Embryonic facial prominence (tissue), 1 donor: ENCODE measurements around the gene PRPSAP1.
"Not testable (repeated sequence)": the region's sequence is repeated elsewhere in the genome, so short reads cannot be mapped to it uniquely, and the experiment has no call there.

Source experiments
- DNase-seq: peaks from one replicate; pipeline ENCODE4 v3.0.0-alpha.2; 2016; ENCODE audit errors: extremely low spot score

PRPSAP1 gene

DNA sequence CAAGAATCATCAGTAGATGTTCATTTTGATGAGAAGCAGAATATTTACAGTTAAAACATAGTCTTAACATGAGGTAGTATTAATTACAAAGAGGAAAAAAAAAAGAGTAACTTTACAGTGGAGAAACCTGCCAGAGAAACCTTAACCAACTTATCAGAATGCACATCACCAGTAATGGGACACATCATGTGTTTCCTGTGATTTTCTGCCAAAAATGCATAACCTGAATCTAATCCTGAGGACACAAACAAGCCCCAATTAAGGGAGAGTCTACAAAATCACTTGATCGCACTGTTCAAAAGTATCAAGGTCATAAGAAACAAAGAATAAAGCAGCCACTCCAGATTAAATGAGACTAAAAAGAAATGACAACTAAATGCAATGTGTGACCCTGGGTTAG is 27.4 kb downstream of the PRPSAP1 start:
- no peak for DNase-seq

DNA sequence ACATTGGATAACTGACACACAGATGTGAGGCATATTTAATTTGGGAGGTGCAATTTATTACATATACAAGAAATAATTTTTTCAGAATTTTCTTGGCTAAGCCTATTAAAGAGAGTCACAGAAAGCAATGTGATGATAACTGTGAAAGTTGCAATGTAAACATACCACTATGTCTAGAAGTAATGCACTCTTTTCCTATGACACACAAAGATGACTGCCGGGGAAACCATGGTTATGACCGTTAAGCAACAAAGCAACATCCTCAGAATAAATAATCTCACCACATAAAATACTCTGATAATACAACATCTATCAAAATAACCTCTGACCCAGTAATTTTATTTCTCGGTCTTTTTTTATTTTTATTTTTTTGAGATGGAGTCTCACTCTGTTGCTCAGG is 35.1 kb downstream of the PRPSAP1 start:
- DNase-seq: no peak

DNA sequence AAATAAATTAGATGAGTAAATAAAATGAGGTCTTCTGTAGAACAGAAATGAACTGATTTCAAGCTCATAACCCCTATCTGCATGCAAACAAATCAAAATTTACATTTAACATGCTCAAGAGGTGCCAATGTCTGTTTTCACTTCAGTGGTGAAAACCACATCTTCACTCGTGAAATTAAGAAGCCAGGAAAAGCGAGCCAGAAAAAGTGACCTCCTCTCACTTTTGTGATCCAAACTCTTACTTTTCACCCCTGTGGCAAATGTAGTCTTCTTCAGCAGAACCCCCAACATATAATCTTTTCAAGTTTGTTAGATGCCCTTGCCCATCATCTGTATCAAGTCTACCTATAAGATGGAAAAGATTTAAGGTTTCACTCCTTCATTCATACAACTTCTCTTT is 36.2 kb downstream of the PRPSAP1 start:
- DNase-seq: no peak

DNA sequence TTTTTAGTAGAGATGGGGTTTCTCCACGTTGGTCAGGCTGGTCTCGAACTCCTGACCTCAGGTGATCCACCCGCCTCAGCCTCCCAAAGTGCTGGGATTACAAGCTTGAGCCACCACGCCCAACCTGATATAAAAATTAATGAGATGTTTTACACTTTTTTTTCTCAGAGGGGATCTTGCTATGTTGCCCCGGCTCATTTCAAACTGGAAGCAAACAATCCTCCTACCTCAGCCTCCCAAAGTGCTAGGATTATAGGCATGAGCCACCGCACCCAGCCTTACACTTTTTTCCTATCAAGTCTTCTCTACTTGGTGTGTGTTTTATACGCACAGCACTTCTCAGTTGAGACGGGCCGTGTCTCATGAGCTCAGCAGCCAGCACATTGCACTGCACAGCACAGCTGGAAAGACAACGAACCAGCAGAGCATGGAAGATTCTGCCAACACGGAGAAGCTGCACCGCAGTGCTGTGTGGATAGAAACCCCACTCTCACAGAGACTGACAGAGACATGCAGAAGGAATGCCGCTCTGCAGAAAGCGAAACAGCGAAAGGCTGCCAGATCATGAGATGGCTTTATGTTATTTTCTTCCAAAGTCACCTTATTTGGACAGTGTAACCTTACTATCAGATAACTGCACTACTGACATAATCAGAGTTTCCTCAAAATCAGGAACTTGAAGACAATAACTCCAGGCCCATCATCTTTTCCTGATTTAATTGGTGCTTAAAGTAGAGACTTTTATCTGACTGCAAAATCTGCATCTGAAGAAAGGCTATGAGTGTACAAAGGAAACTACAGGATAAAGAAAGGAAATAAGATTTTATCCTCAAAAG is 39.1 kb downstream of the PRPSAP1 start:
- DNase-seq: no peak

DNA sequence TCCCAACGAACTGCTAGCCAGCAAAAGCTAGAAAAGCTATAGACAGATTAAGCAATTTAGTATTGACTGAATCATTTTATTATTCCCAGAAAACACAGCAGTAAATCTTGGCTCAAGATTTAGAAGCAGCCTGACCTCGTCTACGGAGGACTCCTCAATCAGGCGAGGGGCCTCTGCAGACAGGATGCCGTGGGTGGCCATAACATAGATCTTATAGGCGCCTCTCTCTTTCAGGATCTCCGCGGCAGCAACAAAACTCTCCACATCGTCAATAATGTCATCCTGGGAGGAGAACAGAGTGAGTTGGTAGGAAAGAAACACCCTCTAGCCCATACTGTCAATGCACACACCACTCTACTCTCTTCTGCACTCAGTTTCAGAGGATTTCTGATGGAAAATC is 41.0 kb downstream of the PRPSAP1 start:
- DNase-seq: no peak

DNA sequence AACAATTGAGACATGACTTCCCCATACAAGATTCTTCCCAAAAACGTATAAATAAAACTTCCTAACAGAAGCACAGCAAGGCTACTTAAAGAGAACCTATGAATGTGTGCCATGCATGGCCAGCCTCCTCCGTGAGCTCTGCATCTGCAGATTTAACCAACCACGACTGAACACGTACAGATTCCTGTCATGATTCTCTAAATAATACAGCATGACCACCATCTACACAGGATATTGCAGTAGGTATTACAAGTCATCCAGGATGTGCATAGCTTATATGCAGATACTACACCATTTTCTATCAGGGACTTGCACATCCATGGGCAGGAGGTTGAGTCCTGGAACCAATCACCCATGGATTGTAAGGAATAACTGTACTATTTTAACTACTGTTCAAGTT is 44.3 kb downstream of the PRPSAP1 start:
- DNase-seq: no peak

DNA sequence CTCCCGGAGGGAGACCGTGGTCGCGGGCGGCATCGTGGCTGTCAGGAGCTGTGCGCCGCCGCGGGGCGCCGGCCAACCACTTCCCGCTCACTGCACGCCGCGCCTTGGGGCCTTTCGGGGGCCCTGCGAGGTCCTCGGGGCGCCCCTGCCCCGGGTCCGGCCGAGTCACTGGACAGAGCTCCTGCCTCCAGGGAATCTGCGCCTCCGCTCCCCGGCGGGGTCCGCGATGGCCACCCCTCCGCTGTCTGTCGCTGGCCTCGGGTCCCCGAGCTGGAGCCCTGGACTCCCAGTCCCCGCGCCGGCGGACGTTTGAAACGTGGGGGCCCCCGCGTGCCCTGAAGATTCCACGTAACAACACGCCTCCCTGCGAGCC is 45.8 kb downstream of the PRPSAP1 start, which contains the start of gene QRICH2:
Gene QRICH2 (minus strand): TSS at position 311 of the 373 bp plus-strand sequence. CDS start 278 bp downstream, at position 33.
- no peak for DNase-seq

DNA sequence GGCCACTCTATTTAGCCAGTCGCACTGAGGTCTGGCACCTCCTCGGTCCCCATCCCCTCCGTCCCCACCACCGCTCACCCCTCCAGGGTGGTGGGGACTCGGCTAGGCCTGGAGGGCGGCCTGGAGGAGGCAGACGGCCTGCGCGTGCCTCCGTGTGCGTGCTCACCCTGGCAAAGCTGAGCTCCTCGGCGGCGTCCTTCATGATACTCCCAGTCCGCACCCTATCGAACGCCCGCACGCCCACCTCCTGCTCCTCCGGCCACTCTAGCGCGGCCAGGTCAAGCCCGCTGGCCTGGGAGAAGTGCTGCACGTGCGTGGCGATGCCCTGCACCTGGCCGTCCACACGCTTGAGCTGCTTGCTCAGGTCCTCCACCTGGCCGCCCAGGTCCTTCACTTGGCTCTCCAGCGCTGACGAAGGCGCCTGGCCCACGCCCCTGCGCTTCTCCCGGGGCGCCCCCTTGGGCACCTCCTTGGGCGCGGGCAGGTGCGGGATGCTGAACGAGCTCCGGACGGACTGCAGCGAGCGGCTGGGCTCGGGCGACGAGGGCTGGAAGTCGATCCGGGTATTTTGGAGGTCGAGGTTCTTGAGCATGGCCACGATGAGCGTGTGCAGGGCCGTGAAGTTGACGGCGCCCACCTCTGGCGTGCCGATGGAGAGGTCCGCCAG is 46.3 kb downstream of the PRPSAP1 start:
- DNase-seq: no peak

DNA sequence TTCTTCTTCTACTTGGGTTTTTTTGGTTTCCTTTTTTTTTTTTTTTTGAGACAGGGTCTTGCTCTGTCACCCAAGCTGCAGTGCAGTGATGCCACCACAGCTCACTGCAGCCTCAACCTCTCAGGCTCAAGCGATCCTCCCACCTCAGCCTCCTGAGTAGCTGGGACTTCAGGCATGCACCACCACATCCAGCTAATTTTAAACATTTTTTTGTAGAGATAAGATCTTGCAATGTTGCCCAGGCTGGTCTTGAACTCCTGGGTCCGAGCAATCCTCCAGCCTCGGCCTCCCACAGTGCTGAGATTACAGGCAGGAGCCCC is 48.6 kb downstream of the PRPSAP1 start:
- DNase-seq: not testable (repeated sequence)

DNA sequence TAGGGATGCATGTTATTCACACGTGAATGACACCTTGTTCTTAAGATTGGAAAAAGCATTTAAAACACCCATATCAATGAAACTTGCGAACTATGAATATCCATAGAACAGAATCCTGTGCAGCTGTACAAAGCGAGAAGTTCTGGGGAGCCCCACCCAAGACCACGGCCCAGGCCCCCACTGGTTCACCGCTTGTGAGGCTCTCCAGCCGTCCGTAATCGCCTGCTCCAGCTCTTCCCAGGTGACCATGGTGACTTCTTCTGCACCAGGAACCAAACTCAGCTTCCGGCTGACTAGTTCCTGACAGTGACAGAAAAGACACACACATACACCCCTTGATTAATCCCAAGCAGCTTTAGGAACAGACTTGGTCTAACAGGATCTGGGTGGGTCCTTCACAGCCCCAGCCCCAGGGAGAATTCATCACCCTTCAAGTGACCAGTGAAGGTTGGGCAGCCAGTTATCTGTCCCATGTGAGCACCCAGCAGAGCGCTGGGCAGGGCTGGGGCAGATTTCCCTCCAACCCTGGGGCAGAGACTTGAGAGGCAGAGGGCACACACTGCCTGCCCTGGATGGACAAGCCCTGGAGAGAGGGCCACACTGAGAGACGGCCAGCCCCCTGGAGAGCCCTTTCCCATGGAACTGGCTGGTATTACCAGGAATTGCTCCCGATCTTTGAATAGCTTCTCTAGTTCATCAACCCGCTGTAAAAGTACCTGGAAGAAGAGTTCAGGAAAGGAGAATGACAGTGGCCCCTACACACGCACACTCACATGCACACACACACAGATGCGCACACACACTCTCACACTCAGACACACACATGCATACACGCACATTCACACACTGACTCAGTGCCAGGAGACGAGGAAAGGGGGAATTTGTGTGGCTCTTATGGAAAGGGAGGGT is 49.2 kb downstream of the PRPSAP1 start:
- no peak for DNase-seq

DNA sequence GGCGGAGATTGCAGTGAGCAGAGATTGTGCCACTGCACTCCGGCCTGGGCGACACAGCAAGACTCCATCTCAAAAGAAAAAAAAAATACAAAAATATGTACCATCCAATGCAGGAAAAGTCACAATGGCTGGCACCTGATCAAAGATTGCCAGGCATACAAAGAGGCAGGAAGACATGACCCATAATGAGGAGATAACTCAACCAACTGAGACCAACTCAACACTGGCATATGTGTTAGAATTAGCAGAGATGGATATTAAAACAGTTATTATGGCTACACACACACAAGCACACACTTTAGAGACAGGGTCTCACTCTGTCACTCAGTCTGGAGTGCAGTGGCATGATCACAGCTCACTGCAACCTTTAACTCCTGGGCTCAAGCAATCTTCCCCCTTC is 56.3 kb downstream of the PRPSAP1 start:
- no peak for DNase-seq

DNA sequence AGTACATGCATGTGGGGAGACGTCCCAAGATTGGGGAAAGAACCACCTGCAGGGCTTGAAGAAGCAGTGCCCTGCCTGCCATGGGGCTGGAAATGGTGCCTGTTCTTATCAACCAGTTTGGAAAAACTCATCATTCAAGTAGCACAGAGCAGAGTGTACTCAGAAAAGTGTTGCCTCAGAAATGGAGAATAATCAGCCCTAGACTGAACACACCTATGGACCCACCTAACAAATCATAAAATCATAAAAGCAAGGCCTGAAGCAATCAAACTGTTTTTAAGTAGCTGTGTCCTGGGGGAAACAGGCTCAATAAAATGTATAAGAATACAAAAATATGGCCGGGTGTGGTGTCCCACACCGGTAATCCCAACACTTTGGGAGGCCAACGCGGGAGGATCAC is 56.8 kb downstream of the PRPSAP1 start:
- DNase-seq: no peak

DNA sequence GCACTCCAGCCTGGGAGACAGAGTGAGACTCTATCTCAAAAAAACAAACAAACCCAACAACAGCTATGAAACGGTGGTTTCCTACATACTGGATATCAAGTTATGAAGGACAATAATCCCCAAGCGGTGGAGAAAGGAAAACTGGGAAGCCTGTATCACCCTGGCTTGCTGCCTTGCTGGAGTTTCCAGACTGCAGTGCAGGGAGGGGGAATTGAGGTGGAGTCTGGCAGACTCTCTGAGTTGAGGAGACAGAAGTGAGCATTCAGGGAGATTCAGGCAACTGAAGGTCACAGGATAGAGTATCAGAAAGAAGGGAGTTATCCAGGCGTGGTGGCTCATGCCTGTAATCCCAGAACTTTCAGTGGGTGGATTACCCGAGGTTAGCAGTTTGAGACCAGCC is 57.5 kb downstream of the PRPSAP1 start:
- DNase-seq: no peak

DNA sequence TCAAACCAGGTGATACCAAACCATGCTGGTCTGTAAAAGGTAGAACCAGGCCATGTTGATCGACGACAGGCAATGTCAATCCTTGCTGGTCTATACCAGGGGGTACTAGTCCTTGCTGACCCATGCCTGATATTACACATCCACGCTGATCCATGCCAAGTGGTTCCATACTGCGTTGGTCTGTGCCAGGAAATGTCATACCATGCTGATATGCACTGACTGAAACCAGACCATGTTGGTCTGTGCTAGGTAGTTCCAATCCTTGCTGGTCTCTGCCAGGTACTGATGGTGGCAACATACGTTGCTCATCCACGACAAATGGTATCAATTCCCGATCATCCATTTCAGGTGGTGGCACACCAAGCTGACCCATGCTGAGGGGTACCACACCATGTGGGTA is 60.6 kb downstream of the PRPSAP1 start:
- no peak for DNase-seq

DNA sequence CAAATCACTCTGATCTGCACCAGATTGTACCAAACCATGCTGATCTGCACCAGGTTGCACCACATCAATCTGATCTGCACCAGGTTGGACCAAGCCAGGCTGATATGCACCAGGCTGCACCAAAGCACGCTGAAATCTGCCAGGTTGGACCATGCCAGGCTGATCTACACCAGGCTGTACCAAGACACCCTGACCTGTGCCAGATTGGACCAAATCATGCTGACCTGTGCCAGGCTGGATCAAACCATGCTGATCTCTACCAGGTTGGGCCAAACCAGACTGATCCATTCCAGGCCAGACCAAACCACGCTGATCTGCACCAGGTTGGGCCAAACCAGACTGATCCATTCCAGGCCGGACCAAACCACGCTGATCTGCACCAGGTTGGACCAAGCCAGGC is 61.1 kb downstream of the PRPSAP1 start:
- no peak for DNase-seq

DNA sequence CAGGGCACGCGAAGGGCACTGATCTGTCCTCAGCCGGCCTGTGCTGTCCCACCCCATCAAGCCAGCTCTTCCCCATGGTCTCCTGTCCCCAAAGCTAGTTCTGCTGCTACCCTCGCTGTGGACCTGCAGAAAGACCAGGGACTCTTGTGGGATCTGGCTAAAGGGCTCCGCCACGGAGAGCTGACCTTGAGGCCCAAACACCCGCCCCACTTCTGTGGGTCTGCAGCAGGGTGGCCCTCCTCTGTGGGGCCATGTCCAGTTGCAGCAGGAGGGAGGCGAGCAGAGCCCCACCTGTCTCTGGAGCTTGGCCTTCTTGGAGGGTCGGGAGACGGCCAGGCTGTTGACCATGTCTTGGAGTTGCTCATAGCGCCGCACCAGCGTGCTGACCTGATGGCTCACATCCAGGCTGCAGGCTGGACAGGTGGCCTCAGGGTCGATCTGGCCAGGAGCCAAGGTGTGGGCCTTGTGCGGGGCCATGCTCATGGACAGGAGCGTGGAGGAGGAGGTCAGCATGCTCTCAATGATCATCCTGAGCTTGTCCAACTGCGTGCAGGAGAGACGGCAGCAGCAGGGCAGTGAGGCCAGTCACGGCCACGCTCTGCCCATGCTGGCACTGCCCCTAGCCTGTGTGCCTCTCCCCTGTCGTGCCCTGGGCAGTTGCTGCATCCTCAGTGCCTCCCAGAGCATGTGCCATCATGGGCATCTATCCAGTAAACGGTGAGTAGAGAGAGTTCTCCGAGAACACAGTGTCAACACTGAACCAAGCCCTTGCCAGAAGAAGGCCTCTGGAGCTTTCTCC is 71.9 kb downstream of the PRPSAP1 start:
- DNase-seq: no peak

DNA sequence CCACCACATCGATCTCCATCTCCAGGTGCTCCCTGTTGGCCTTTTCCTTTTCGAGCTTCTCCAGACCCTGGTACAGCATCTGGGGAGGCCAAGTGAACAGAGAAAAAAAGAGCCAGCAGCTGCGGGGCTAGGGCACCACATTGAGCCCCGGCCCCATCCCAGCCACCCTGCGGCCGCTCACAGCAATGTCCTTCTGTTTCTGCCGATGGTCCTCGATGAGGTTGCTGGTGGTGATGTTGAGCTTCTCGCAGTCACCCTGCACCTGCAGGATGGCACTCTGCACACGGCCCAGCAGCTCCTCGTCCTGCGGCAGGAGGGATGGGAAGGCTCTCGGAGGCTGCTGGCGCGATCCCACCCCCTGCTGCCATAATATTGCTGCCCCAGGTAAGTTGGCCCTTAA is 73.1 kb downstream of the PRPSAP1 start:
- no peak for DNase-seq

DNA sequence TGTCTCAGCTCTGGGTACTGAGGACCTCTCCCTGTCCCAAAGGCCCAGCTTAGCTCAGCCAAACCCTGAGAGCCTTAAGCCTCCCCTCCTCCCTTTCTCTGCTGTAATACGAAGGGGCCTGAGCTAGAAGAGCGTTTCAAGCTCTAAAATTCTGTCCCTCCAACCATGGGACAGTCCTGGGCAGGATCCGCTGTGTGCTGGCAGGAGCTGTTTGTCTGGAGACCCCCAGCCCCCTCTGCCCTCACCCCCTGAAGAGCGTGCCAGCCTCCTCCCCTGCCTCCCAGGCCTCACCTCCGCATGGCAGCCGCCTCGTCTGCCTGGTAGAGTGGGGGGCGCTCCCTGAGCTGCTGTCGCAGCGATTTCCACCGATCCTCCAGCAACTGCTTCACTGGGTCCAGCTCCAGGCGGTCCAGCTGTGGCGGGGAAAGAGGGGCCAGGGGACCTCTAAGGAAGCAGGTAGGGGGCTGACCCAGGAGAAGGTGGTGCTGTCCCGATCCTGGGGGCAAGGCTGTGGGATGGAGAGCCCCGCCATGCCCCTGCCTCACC is 73.9 kb downstream of the PRPSAP1 start:
- DNase-seq: no peak

DNA sequence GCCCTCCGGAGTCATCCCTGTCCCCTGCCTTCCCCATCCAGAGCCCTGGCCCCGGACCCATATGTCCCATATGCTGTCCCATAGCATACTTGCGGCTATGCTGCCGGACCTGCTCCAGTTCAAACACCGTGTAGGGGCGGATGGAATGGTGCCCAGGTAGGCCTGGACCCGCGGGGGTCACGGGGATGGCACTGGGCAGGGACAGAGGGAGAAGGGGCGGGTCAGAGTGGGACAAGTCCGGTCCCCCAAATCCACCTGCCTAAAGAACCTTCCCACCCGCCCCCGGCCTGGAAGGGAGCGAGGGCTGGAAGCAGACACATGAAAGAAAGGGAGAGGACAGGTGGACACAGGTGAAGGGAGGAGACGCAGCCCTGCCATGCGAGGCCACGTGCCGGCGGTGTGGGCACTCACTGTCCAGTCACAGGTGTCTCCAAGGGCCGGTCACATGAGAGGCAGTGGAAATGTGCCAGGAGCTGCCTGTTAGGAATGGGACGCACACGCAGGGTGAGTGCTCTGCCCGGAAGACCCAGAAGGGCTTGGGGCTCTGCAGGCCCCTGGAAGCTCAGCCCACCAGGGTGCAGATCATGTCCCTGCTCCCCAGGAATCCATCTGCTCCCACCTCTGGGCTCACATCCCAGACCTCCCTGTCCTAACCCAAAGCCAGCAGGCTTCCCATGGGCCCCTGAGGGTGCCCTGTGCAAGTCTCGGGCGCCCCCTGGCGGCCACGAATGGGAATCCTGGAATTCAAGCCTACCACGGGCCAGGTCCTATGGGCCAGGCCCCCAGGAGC is 74.6 kb downstream of the PRPSAP1 start:
- peak; percentile 56 for DNase-seq

DNA sequence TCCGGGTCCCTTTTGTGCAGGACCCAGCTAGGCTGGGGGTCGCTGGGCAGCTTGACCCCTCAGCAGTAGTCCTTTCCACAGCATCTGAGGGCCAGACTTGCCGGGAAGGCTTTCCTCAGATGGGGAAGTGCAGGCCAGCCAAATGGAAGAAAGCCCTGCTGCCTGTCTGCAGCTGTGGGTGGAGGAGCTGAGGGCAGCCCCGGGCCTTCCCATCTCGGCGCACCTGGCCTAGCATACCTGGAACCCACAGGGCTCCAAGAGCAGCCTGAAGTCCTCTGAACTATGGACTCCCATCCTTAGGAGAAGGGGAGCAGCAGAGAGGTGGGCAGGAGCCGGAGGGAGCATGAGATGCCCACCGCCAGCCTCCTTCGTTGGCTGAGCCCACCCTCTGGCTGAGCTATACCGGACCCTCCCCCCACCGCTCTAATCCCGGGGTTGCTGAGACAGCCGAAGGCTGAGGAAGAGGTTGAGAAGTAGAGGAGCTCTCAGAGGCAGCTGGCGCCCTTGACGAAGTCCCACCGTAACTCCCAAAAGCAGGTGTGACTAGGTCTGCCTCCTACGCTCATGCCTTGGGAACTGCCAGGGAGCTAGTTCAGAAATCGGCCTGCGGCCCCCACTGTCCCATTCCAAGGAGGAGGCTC is 75.3 kb downstream of the PRPSAP1 start:
- DNase-seq: no peak
